Activated naive CD8-positive, alpha-beta T cell treated with anti-CD3 and anti-CD28 coated beads, Interleukin-2, amount 50 U/mL, for 24 hours (primary cell): Measurements from ENCODE around the gene MINDY4.
"Not testable (repeated sequence)": the region's sequence is repeated elsewhere in the genome, so short reads cannot be mapped to it uniquely, and the experiment has no call there.

Experiments
- ATAC-seq: fragments of 150-1000 bp; cut with Tn5 transposase; one replicate; pipeline ENCODE4 v1.10.0; 2021
- DNase-seq: peaks from one replicate; pipeline ENCODE4 v3.0.0; 2021
- H3K27ac Mint-ChIP-seq: one replicate; pipeline ENCODE4 v1.8.0; 2021; ENCODE audit warnings: mild to moderate bottlenecking, mixed read lengths
- H3K27me3 Mint-ChIP-seq: one replicate; pipeline ENCODE4 v1.8.0; 2021; ENCODE audit warnings: mixed read lengths
- H3K36me3 Mint-ChIP-seq: one replicate; pipeline ENCODE4 v1.8.0; 2021; ENCODE audit warnings: low read depth, mixed read lengths
- H3K4me1 Mint-ChIP-seq: one replicate; pipeline ENCODE4 v1.8.0; 2021; ENCODE audit warnings: mixed read lengths
- H3K4me3 Mint-ChIP-seq: one replicate; pipeline ENCODE4 v1.8.0; 2021; ENCODE audit warnings: mild to moderate bottlenecking, moderate library complexity, mixed read lengths
- H3K9me3 Mint-ChIP-seq: one replicate; pipeline ENCODE4 v1.8.0; 2021; ENCODE audit warnings: mixed read lengths

Gene MINDY4

DNA sequence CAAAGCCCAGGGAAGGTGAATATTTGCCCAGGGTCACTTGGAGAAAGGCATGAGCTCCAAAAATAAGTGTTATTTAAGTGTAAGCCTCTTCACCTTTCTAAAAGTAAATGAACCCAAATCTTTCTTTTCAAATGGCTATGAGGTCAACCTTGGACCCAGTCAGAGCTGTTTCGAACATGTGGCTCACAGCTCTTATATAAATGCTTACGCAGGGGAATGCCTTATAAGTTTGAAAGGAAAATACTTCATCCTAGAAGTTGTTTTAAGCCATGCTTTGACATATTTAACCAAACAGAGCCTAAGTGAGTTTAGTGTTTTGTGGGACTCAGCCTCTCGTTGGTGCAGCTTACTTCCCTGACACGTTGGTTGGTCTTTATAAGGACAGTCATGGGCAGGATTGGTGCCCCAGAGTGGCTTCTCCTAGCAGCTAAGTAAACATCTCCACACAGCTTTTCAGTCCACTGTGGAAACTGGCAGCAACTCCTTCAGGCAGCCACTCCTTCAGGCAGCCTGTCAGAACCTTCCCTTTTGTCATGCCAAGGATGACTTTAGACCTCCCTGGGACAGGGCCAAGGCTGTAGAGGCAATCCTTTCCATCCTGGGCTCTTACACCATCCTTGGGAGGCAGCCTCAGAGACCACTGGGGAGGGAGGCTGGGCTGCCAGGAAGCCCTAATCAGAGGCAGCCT lies 43.6 kb downstream of the MINDY4 start:
- H3K4me3 Mint-ChIP-seq, result no peak overlapping the region
- no peaks in the 10 kb centered on the region for H3K4me1 Mint-ChIP-seq
- no peaks in the 10 kb centered on the region for H3K9me3 Mint-ChIP-seq
- ATAC-seq (no peak), DNase-seq (no peak)
- H3K27ac Mint-ChIP-seq, result no peak overlapping the region
- H3K36me3 Mint-ChIP-seq, result no peaks in the 10 kb centered on the region
- no peaks in the 10 kb centered on the region for H3K27me3 Mint-ChIP-seq

GRCh38 chr7:30815388-30815854 lies 44.2 kb downstream of the MINDY4 start:
- Mint-ChIP-seq H3K27me3 (no peaks in the 10 kb centered on the region), H3K9me3 (no peaks in the 10 kb centered on the region), H3K4me3 (no peak overlapping the region), H3K36me3 (no peaks in the 10 kb centered on the region), H3K27ac (no peak overlapping the region), H3K4me1 (no peaks in the 10 kb centered on the region)
- no peak for ATAC-seq
- no peak for DNase-seq

- no peaks in the 10 kb centered on the region for H3K9me3 Mint-ChIP-seq
- ATAC-seq (no peak), DNase-seq (no peak)
- H3K36me3 Mint-ChIP-seq, result no peaks in the 10 kb centered on the region
- H3K27me3 Mint-ChIP-seq, result no peaks in the 10 kb centered on the region
- H3K4me1 Mint-ChIP-seq, result no peaks in the 10 kb centered on the region
- H3K4me3 Mint-ChIP-seq, result no peak overlapping the region
- H3K27ac Mint-ChIP-seq, result no peak overlapping the region
These were observed 44.9 kb downstream of the MINDY4 start for GRCh38 chr7:30815951-30816644.

GRCh38 chr7:30816645-30817370 lies 45.6 kb downstream of the MINDY4 start:
- DNase-seq (no peak), ATAC-seq (no peak)
- peaks cover 1% of the 10 kb centered on the region for H3K36me3 Mint-ChIP-seq
- no peaks in the 10 kb centered on the region for H3K4me1 Mint-ChIP-seq
- peaks cover 3% of the 10 kb centered on the region for H3K9me3 Mint-ChIP-seq
- no peak overlapping the region for H3K4me3 Mint-ChIP-seq
- no peak overlapping the region for H3K27ac Mint-ChIP-seq
- H3K27me3 Mint-ChIP-seq, result no peaks in the 10 kb centered on the region

GRCh38 chr7:30817371-30817767 lies 46.2 kb downstream of the MINDY4 start:
- no peaks in the 10 kb centered on the region for H3K4me1 Mint-ChIP-seq
- no peak overlapping the region for H3K4me3 Mint-ChIP-seq
- no peak overlapping the region for H3K27ac Mint-ChIP-seq
- DNase-seq (no peak), ATAC-seq (no peak)
- H3K27me3 Mint-ChIP-seq, result no peaks in the 10 kb centered on the region
- peaks cover 1% of the 10 kb centered on the region for H3K36me3 Mint-ChIP-seq
- peaks cover 3% of the 10 kb centered on the region for H3K9me3 Mint-ChIP-seq

DNA sequence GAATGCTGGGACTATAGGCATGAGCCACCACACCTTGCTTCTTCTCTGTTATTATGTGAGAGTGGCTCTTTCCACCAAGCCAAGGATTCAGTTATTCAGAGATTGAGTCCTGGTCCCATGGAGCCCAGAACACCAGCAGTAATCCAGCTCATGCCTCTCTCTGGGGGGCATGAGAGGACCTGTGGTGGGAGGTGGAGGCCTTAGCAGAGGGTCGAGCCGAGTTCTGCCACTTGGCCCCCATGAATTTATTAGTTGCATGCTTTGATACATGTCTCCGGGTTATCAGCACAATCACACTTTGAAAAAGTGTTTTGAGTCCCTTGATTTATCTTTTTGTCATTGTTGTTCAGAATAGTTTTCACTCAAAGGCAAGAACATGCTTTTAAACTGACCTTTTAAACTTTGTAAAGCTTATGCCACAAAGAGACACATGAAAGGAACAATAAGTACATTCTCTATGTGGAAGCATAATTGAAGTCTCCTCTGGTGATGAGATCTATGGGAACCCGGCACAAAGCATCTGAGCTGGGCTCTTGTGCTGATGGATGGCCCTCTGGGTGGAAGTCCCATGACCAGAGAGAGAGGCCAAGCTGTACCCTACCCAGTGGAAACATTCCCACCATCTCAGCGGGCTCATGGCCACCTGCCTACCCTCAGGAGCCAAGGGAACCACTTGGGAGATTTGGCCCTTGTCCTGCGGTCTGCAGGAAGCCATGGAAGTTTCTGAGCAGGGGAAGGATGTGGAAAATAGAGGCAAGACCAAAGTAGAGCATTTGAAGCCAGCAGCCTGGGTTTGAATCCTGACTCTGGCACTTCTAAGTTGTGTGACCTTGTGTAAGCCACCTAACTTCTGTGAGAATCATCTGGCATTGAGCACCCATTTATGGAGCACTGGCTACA lies 53.9 kb downstream of the MINDY4 start:
- H3K4me1 Mint-ChIP-seq, result peaks cover 6% of the 10 kb centered on the region
- no peak overlapping the region for H3K4me3 Mint-ChIP-seq
- peaks cover 9% of the 10 kb centered on the region for H3K9me3 Mint-ChIP-seq
- DNase-seq, result no peak
- H3K27me3 Mint-ChIP-seq, result no peaks in the 10 kb centered on the region
- H3K36me3 Mint-ChIP-seq, result peaks cover 7% of the 10 kb centered on the region
- no peak overlapping the region for H3K27ac Mint-ChIP-seq
- no peak for ATAC-seq

- no peak for ATAC-seq
- peaks cover 6% of the 10 kb centered on the region for H3K4me1 Mint-ChIP-seq
- no peak overlapping the region for H3K27ac Mint-ChIP-seq
- peaks cover 10% of the 10 kb centered on the region for H3K36me3 Mint-ChIP-seq
- no peak for DNase-seq
- H3K27me3 Mint-ChIP-seq, result no peaks in the 10 kb centered on the region
- H3K9me3 Mint-ChIP-seq, result peaks cover 18% of the 10 kb centered on the region
- no peak overlapping the region for H3K4me3 Mint-ChIP-seq
These were observed 55.0 kb downstream of the MINDY4 start for GRCh38 chr7:30826181-30826580.

- H3K4me1 Mint-ChIP-seq, result peaks cover 6% of the 10 kb centered on the region
- peaks cover 18% of the 10 kb centered on the region for H3K36me3 Mint-ChIP-seq
- ATAC-seq, result no peak
- no peak overlapping the region for H3K27ac Mint-ChIP-seq
- no peak for DNase-seq
- no peak overlapping the region for H3K4me3 Mint-ChIP-seq
- no peaks in the 10 kb centered on the region for H3K27me3 Mint-ChIP-seq
- H3K9me3 Mint-ChIP-seq, result peaks cover 28% of the 10 kb centered on the region
These were observed 57.4 kb downstream of the MINDY4 start for GRCh38 chr7:30828591-30828990.

- peaks cover 6% of the 10 kb centered on the region for H3K4me1 Mint-ChIP-seq
- H3K27me3 Mint-ChIP-seq, result no peaks in the 10 kb centered on the region
- ATAC-seq (no peak), DNase-seq (no peak)
- peaks cover 19% of the 10 kb centered on the region for H3K36me3 Mint-ChIP-seq
- peaks cover 29% of the 10 kb centered on the region for H3K9me3 Mint-ChIP-seq
- H3K4me3 Mint-ChIP-seq, result no peak overlapping the region
- no peak overlapping the region for H3K27ac Mint-ChIP-seq
These were observed 58.3 kb downstream of the MINDY4 start for GRCh38 chr7:30829471-30829870.

- peaks cover 6% of the 10 kb centered on the region for H3K4me1 Mint-ChIP-seq
- H3K9me3 Mint-ChIP-seq, result peaks cover 29% of the 10 kb centered on the region
- peaks cover 22% of the 10 kb centered on the region for H3K36me3 Mint-ChIP-seq
- no peaks in the 10 kb centered on the region for H3K27me3 Mint-ChIP-seq
- ATAC-seq (no peak), DNase-seq (no peak)
- no peak overlapping the region for H3K4me3 Mint-ChIP-seq
- no peak overlapping the region for H3K27ac Mint-ChIP-seq
These were observed 60.0 kb downstream of the MINDY4 start for GRCh38 chr7:30831227-30831626.

DNA sequence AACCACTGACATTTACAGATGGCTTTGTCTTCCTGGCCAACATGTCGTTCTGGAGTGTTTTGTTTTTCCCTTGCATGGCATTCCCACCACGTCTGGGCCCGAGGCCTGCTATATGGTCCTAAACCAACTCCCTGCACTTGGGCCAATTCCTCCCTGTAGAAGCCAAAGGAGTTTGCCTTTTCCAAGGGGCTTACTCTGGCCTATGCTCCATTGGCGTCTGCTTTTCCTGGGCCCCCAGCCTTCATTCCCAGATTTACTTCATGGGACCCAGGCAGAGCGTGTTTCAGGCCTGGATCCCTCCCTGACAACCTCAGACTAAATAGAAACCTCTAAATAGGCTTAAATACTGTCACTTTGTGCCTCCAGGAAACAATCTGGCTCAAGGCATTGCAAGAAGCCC lies 60.7 kb downstream of the MINDY4 start:
- Mint-ChIP-seq H3K4me1 (peaks cover 6% of the 10 kb centered on the region), H3K4me3 (no peak overlapping the region), H3K36me3 (peaks cover 22% of the 10 kb centered on the region), H3K27ac (no peak overlapping the region), H3K27me3 (no peaks in the 10 kb centered on the region), H3K9me3 (peaks cover 29% of the 10 kb centered on the region)
- no peak for DNase-seq
- no peak for ATAC-seq

DNA sequence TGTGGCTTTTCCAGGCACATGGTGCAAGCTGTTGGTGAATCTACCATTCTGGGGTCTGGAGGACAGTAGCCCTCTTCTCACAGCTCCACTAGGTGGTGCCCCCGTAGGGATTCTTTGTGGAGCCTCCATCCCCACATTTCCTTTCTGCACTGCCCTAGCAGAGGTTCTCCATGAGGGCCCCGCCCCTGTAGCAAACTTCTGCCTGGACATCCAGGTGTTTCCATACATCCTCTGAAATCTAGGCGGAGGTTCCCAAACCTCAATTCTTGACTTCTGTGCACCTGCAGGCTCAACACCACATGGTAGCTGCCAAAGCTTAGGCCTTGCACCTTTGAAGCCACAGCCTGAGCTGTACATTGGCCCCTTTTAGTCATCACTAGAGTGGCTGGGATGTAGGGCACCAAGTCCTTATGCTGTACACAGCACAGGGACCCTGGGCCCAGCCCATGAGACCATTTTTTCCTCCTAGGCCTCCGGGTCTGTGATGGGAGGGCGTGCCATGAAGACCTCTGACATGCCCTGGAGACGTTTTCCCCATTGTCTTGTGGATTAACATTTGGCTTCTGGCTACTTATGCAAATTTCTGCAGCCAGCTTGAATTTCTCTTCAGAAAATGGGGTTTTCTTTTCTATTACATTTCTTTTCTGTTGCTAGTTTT lies 62.9 kb downstream of the MINDY4 start:
- not testable (repeated sequence) for H3K4me3 Mint-ChIP-seq

DNA sequence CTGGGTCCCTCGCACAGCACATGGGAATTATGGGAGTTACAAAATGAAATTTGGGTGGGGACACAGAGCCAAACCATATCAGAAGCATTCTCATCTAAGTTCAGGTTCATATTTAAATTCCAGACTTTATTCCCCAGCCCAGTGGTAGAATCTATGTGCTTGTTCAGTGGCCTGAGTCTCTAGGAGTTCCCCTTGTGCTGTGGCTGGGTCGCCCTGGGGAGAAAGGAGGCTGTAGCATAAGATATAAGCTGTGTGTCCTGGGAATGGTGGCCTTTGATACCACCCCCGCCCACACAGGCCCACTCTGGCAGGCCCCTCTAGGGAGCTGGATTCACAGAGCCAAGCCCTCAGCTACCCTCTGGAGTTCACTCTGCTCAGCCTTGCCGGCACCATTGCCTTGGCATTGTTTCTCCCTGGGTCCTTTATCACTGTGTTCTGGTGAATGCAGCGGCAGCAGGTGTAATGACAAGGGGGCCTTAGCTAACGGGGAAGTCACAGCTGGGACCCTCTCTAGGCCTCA lies 64.2 kb downstream of the MINDY4 start:
- Mint-ChIP-seq H3K9me3 (peaks cover 19% of the 10 kb centered on the region), H3K36me3 (peaks cover 17% of the 10 kb centered on the region), H3K4me3 (no peak overlapping the region)

More for the DNA sequence above, 62.9 kb downstream of the MINDY4 start:
- H3K4me1 Mint-ChIP-seq, DNase-seq, ATAC-seq, H3K27ac Mint-ChIP-seq, H3K27me3 Mint-ChIP-seq: not testable (repeated sequence)
- H3K36me3 Mint-ChIP-seq, result peaks cover 21% of the 10 kb centered on the region
- peaks cover 29% of the 10 kb centered on the region for H3K9me3 Mint-ChIP-seq

More for the DNA sequence above, 64.2 kb downstream of the MINDY4 start:
- Mint-ChIP-seq H3K27me3 (no peaks in the 10 kb centered on the region), H3K27ac (no peak overlapping the region), H3K4me1 (no peaks in the 10 kb centered on the region)
- DNase-seq (no peak), ATAC-seq (no peak)
